ENCODE results near the gene ARSG.

ARSG gene

DNA sequence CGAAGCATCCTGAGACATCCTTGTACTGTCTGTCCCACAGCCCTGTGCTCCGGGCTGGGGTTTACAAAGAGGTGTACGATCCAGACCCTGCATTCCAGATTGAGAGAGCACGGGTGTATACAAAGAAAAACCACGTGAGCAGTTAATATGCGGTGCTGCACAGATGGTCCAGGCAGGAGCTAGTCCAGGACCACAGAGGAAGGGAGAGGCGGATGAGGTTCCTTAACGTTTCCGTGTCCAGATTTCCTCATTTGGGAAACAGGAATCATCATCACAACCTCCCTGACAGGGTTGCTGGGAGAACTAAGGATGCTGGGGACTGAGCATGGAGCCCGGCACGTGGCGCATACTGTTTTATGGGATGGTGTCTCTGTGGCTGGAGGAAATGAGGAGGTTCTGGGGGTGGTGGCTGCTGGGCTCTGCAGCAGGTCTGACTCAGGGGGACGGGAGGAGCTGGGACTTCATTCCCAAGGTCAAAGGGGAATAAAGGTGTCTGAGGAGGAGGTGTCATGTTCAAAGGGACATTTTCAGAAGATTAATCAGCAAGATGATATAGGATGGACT lies 139.8 kb downstream of the ARSG start:
- no peak for DNase-seq (ENCODE audit: low read depth)

DNA sequence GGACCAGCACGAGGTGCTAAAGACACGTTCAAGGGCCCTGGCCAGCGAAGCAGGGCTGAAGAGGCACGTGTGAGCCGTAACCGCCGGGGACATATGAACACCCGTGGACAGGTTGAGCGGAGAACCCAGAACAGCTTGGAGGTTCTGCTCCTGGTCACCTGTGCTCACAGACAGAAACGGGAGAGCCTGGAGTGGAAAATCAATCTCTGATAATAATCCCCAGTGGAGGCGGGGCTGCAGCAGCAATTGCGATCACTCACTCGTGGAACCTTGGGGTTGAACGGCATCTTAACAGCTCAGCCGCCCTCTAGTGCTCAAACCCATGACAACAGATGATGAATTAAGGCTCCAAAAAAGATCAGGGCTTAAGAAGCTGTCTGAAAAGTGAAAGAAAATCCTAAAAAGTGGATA lies 140.4 kb downstream of the ARSG start:
- DNase-seq (ENCODE audit: low read depth) = no peak

DNA sequence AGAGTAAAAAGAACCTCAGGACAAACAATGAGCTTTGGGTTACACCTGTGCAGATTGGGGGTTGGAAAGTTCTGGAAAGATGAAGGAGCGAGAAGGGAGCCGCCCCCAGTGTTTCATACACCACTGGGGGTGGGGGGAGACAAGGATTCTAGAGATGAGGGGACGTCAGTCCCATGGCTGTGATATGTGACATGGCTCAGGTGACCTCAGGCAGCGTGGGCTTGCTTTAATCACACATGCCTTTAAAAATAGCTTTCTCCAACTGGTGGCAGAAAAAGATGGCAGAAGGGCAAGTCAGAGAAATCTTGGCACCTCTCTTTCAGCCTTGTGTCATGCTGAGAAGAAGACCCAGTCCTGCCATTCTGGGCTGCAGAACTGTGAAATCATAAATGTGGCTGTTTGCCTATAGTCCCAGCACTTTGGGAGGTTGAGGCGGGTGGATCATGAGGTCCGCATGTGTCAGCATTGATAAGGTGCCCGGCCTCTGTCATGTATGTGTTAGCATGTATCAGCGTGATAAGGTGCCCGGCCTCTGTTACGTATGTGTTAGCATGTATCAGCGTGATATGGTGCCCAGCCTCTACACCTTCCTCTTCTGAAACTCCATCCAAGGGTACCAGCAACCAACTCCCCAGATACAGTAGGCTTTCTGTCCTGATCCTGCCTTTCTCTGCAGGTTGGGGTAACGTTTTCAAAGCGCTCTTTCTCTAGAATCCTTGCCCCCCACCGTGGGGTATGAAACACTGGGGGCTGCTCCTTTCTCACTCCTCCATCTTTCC lies 141.0 kb downstream of the ARSG start:
- DNase-seq (ENCODE audit: low read depth) = no peak

DNA sequence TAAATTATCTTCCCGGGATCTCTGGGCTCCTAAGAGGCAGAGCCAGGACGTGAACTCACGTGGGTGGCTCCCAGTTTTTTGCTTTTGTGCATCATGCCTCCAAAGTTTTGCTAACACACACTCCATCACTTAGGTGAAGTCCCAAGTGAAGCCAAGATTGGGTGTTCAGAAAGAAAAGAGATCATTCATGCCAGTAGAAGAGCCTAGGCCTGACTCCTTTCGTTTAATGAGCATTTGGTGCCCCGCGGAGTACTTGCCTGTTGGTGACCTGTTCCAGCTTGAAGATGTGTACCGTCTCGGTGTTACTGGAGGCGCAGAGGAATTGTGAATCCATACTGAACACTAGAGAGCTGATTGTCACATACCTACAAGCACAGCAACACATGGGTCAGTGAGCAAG lies 141.9 kb downstream of the ARSG start:
- no peak for DNase-seq (ENCODE audit: low read depth)

DNA sequence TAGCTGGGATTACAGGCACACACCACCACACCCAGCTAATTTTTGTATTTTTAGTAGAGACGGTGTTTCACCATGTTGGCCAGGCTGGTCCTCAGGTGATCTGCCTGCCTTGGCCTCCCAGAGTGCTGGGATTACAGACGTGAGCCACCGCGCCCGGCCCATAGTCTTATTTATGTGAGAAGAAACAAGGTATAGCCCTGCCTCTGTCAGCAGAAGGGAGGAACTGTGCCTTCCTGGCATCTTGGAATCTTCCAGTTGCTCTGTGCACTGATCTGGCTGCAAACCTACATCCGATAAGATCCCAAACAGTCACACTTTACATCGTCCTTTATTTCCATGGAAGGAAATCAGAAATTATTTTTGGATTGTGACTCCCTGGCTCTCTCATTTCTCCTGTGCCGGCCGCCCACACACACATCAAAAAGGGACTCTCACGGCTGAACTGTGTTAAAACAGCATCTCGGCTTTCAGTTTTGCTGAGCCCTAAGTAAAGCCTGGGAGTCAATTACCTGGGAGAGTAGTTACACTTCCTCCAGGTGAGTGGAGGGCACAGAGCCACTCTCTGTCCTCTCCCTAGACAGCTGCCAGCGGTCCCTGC lies 142.7 kb downstream of the ARSG start:
- no peak for DNase-seq (ENCODE audit: low read depth)

DNA sequence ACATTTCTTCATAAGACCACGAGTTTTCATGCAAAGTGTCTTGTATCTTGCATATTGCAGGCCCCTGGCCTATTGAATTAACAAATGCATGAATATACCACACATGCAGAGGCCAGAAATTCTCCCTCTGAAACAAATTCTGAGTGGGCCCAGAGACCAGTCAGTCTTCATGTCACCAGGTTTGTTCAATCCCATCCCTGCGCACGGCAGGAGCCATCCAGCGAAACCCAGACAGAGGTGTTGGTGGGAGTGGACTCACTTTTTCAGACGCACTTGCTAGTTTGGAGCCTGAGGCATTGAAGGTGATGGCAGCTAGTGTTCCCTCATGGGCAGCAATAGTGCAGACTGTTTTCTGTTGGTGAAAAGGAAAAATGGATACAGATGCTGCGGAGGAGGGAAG lies 144.1 kb downstream of the ARSG start:
- DNase-seq (ENCODE audit: low read depth) = no peak

DNA sequence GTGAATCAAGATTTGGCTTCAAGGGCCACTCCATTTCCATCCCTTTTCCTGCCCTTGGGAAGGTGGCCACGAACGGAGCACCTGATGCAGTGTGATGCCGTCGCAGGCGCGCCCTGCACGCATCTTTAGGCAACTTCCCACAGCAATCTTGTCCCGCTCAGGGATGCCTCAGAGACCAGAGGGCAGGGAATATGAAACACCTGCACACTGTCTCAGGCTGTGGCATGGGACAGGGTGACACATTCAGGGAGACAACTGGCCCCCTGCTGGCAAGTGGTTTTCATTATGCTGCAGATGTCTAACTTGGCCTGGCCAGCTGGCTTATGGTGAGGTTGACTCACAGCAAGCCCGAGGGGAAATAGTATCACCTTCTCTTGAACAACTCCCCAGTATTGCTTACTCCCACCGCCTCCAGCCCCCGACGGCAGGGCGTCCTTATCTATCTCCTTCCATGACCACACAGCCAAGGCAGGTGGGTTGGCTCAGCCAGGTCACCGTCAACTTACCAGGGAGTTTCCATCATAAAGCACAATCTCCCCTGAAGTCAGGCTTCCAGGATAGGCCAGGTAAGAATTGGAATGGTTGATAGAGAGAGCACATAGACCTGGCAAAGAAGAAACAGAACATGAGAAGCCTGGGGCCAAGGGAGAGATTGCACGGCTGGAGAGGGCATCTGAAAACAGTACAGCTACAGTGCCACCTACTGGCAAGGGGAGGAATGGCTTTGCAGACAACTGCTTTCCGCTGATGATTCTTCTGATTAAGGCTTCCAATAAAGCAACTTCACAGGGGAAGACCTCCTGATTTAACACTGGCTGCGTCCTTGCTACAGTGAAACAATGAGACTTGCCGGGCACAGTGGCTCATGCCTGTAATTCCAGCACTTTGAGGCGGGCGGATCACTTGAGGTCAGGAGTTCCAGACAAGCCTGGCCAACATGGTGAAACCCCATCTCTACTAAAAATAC lies 144.9 kb downstream of the ARSG start:
- peak; percentile 70 for DNase-seq (ENCODE audit: low read depth)

DNA sequence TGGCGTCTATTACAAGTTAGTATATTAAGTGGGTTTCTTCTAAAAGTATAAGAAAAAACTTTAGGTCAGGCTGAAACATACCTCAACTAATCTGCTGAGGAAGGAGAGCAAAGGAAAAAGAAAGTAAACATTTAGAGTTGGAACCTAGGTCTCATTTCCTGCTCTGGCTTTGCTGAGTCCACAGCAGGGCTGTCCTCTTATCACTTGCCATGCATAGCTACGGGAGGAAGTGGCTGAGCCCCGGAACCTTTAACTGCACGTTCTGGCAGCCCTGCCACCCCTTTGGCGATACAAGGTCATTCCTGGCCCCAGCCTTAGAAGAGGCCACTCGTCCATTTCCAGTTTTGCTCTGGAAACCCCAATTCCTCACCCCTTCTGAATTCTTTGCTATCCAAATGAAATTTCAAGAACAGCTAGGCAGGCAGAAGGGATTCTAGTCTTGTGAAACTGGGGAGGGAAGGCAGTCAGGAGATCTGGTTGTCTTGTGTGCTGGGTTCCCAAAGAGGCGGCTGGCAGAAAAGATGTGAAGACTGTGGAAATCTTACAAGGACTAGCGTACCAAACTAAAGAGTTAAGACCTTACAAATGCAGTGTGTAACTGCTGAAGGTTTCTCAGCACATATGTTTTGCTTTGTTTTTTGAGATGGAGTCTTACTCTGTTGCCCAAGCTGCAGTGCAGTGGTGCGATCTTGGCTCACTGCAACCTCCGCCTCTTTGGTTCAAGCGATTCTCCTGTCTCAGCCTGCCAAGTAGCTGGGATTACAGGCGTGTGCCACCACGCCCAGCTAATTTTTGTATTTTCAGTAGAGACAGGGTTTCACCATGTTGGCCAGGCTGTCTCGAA lies 146.9 kb downstream of the ARSG start:
- DNase-seq (ENCODE audit: low read depth) = no peak

DNA sequence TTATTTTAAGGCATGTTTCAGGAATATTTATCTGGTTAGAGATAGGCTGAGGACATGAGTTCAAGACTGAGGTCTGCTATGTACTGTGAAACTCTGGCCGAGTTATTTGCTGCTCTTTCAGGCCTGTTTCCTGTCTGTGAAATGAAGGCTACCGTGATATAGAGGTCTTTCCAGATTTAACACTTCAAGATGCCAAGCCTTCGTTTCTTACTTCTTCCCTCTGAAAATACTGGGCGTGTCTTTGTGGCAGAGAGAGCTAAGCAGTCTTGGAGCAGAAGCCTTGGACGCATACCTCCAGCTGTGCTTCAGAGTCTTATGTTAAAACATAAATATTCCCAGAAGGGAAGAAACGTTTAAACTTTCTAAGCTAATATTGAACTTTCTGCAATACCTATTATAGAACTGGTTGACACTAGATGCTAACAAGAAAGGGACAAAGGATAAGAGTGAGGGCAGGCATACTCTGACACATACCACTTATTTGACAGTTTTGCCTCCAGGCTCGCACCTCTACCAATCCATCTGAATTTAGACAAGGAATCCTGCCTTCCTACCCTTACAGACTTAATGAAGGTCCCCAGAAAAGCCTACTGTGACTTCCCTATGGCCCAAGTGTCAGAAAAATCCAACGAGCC lies 148.5 kb downstream of the ARSG start:
- DNase-seq (ENCODE audit: low read depth) = no peak

DNA sequence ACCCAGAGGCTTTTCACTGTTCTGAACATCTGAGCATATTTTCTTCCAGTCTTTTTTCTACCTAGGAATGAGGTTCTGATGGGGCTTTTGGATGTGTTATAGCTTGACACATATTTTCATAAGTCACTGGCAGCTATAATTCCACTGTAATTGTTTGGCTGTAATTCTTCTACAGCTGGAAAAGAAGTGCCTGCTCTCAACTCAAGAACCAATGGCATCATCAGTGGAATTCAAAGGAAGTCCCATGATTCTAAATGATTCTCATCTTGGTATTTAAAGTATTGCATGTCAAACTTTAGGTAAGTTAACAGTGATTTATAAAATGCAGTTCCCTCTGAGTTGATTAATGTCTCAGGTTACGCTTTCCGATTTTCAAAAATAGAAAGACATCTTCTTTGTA lies 149.2 kb downstream of the ARSG start:
- DNase-seq (ENCODE audit: low read depth) = no peak

DNA sequence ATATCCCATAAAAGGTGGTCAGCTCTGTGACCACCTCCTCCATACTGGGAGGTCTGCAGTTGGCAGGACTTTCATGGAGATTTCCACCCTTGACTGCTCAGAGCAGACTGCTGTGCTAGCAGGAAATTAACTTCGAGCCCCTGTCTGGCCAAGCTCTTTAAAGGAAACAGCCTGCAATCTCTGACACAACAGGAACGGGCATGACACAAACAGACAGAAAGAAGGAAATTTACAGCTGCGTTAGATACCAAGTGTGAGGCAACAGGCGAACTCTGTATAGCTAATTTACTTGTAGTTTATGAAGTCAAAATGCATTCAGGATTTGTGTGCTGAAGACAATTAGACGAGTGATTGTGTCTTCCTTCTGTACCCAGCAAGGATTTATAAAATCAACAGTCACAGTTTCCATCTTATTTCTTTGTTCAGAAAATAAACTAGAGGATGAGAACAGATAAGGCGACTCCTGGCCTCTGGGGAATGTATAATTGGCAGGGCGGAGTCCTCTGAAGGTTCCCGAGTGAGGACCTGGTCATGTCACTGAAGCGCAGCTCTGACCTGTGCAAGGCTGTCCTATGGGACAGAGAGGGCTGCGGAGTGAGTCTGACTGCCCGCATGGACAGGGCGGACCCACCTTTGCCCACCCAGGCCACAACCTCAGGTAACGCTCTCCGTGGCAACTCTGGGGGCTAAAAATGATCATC lies 149.9 kb downstream of the ARSG start:
- DNase-seq (ENCODE audit: low read depth) = no peak

DNA sequence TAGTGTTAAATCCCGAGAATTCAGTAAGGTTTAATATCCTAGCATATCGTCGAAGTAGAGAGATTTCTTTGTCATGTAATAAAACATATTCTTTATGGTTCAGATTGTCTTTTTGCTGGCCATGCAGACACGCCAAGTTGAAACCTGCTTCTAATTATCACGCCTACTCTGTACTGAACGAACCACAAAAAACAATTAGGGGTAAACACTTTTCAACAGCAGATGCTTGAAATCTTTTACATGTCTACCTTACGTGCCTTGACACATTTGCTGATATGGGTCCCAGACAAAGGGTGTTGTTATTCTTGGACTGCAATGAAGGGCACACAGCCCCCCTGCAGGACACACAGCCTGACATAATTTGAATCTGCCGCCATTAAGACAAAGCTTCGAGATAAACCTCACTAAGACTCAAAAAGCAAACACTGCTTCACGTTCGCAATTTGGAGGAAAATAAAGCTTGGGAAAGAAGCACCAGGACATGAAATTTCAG lies 152.7 kb downstream of the ARSG start:
- no peak for DNase-seq (ENCODE audit: low read depth)

DNA sequence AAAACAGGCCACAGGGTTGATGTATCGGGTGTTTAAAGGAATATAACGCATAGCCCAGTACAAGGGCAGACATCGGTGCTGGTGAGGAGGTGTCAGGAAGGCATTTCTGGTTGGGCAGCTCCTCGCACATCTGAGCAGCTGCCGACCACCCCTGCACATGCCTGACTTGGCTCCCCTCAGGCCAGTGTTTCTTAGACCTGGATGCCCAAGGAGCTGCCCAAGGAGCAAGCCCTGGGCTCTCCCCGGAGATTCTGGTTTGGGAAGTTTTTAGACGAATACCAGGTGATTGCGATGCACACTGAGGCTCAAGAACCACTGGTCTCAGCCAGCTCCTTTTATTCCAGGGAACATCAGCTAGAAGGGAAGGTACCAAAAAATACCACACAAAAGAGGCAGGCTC lies 154.4 kb downstream of the ARSG start:
- DNase-seq (ENCODE audit: low read depth) = no peak

DNA sequence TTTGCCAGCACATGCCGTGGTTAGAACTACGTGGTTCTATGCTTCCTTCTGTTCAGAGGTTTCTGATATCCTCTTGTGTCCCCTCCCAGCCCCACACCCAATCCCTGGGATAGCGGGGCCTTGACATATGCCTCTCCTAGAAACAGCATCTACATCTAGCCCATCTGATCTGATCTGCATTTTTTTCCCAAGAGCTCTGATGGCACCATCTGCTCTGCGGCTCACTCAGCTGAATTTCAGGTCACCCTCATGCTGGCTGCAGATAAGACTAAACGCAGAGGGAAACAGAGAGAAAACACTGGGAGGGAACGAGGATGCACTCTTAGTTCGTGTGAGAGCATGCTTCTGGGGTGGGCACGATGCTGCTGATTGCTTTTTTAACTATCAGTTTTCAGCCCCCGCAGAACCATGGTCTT lies 155.3 kb downstream of the ARSG start:
- DNase-seq (ENCODE audit: low read depth) = no peak

DNA sequence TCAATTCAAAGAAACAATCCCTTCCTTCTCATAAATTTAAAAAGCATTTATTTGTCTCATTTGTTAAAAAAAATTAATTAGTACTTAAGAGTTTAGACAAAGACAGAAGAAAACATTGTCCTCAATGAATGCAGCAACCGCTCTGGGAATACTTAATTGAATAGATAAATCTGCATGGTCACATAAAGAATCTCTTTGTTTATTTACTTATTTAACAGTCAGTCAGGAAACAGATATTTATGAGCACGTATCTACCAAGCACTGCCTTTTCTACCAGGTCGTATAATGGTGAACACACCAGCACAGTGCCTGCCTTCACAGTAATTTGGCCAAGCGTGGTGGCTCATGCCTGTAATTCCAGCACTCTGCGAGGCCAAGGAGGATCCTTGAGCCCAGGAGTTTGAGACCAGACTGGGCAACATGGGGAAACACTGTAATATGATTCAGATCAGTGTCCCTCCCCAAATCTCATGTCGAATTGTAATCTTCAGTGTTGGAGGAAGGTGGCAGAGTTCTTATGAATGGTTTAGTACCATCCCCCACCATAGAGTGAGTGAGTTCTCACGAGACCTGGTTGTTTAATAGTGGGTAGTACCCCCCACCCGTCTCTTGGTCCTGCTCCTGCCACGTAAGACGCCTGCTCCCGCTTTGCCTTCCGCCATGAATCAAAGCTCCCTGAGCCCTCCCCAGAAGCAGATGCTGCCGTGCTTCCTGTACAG lies 157.9 kb downstream of the ARSG start:
- no peak for DNase-seq (ENCODE audit: low read depth)

DNA sequence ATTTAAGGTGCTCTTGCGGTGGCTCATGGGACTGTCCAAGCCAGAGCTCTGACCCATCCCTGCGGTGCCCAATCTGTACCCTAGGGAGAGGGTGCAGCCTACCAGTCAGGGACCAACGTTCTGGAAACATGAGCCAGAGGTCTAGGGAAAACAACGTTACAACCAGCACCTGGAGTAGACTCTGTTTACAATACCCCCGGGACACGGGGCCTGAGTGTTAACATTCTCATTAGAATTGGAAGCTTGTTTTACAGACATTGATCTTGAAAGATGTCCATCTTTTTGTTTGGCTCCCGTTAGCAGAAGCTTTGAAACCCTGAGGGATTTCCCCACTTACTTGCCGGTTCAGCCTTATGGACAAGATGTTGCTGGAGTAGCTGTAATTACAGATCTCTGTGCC lies 159.1 kb downstream of the ARSG start:
- DNase-seq (ENCODE audit: low read depth) = no peak

DNA sequence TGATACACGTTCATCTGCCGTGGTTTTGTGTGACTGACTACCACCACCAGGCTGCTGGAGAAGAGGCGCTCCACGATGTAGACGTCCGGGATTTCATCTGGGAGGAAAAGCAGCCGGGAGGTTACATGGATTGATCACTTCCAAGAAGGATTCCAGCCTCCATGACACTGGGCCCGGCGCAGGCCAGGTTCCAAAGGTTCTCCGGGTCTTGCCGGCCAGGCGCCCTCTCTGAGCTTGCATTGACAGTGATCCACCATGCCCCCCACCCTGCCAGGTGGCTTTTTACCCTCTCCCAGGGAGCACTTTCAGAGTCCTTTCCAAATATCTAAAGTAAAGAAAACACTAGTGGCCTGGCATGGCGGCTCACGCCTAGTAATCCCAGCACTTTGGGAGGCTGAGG lies 159.5 kb downstream of the ARSG start:
- DNase-seq (ENCODE audit: low read depth) = no peak

DNA sequence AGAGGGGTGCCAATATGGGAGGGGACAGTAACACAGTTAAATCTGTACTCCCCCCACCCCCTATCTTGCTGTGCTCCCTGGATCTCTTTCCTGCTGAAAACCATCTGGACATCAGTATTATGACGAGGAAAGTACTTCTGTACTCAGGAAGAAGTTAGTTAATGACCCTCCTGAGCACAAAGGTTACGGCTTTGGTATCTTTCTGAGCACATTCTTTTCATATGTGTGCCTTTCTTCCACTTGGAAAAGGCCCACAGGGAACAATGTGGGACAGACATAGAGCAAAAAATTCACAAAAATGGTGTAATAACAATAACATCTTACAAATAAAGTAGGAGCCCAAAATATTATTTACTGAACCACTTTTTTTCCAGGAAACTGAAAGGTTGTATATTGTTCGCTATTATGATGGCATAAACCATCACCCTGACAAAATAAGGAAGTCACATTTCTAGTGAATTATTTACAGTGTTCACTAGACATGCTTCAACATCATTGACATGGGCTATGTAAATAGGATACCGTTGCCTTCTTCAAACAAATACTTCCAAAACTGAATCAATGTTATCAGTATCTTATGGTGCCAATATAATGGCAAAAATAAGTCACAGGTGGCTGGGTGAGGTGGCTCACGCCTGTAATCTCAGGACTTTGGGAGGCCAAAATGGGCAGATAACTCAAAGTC lies 160.5 kb downstream of the ARSG start:
- no peak for DNase-seq (ENCODE audit: low read depth)

DNA sequence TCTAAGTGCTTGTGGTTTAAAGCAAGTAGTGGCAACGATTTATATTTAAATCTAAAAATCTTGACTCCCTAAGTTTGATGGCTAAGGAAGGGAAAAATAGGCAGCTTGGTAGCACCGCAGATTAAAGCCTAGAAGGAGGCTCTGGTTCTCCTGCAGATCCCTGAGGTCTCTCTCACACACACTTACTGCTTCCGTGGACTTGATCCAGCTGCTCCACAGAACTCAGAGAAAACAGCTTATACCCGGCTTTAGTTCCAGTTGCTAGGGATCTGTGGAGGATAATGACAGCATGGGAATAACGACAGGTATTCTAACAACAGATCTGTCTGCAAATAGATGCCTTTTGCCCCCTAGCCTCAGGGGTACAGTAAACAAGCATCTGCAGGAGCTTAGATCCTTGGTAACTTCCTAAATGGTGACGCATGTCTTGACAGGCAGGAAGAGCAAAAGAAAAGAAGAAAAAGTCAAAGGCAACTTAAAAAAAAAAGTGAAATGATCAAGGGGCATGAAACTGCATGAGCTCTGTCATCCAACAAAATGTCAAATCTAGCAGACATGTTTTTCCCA lies 161.5 kb downstream of the ARSG start:
- DNase-seq (ENCODE audit: low read depth) = no peak
